Renal cortical epithelial cell (primary cell): ENCODE measurements around the gene ZNF81. TPM values are rescaled to one million over a fixed set of nuclear protein-coding genes. Genes with fewer than 3 reads are reported as not detected.
"Not testable (repeated sequence)": the region's sequence is repeated elsewhere in the genome, so short reads cannot be mapped to it uniquely, and the experiment has no call there.

Experiments used
- DNase-seq: peaks from one replicate; pipeline ENCODE4 v3.0.0-alpha.2; 2011; ENCODE audit warnings: low read depth
- total RNA-seq: library from RNA; depleted of rRNA; stranded (reverse); fragments of >200 nt; gene quantifications from 2 replicates; pipeline ENCODE4 v1.2.3, GENCODE V29; 2014

The ZNF81 gene
- 2.6 and 9.3 TPM in 2 replicates for total RNA-seq

DNA sequence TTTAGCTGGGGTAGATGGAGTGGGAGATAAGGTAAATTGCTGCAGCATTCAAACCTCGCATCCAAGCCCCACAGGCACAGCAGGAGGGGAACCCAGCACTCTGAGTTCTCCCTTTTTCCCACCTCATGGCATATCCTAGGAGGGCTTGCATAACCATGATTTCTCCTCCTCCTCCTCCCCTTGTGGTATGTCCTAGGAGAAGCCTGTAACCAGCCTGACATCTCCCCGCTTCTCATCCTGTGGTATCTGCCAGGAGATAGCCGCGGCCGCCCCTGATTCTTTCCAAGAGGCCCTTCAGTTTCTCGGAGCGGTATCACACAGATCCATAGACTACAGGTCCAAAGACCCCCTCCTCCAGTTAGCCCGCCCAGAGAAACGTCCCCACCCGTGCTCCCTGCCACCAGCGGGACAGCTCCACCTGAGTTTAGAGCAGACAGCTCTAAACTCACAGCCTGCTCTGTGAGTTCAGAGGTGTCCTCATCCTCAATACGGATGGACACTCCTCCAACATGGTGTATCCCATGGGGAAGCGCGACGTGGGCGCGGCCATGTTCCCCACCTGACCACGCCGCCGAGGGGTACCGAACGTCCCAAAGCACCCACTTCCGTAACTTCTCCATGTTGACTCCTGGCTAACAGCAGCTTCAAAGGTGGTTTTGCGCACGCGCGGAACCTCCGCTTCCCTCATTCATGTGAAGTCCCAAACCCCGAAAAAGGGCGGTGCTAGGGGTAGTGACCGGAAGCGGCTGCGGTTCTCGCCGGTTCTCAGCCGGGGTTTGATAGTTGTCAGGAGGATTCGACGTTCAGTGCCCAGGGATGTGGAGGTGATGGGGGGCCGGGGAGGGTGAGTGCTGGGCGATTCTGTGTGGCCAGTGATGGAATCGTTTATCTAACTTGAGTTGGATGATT lies at the start of gene ZNF81:
TSS of gene ZNF81 (plus strand) at position 739 of the 909 bp plus-strand sequence. CDS start 9,366 bp downstream, outside the sequence.
- DNase-seq = peak; percentile 91

GRCh38 chrX:47796433-47796906 lies 40.2 kb upstream of the ZNF81 start:
- DNase-seq = no peak

DNA sequence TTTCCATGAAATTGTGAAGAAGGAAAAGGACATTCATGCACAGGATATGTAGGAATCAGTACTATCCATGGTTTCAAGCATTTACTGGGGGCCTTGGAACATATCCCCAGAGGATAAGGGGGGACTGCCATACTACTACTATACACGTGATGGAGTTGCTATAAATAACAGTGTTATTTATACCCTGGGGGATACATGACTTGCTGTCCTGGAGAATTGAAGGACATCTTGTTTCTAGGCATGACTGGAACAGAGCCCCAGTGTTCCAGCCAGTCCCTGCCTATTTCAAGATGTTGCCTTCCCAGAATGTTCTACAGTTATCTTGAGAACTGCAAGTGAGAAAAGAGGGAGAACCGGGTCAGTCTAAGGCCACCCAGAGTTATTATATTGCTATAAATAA lies 39.6 kb upstream of the ZNF81 start:
- no peak for DNase-seq

- no peak for DNase-seq
These were observed 37.8 kb upstream of the ZNF81 start for GRCh38 chrX:47798861-47799260.

DNA sequence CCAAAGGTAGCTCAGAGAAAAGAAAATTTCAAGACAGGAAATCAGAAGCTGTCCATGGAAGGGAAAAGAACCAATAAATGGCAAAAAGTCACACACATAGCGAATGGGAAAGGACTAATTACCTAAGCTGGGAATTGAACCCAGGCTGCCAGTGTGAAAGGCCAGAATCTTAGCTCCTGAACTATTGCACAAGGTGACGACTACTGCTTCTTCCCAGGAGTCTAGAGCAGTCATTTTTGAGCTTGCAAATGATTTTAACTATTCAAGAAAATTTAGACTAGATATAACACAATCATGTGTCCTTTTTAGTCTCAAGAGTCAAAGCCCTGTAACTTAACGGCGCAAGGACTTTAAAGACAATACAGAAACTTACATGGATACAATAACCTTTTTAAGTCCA lies 34.1 kb upstream of the ZNF81 start:
- peak; percentile 43 for DNase-seq

GRCh38 chrX:47803103-47803502 lies 33.6 kb upstream of the ZNF81 start:
- not testable (repeated sequence) for DNase-seq

- no peak for DNase-seq
These were observed 32.4 kb upstream of the ZNF81 start for GRCh38 chrX:47804315-47804714.

- DNase-seq = not testable (repeated sequence)
These were observed 30.9 kb upstream of the ZNF81 start for GRCh38 chrX:47805844-47806243.

GRCh38 chrX:47806415-47807271 lies 30.1 kb upstream of the ZNF81 start:
- DNase-seq = not testable (repeated sequence)

GRCh38 chrX:47807272-47807538 lies 29.5 kb upstream of the ZNF81 start:
- DNase-seq = not testable (repeated sequence)

DNA sequence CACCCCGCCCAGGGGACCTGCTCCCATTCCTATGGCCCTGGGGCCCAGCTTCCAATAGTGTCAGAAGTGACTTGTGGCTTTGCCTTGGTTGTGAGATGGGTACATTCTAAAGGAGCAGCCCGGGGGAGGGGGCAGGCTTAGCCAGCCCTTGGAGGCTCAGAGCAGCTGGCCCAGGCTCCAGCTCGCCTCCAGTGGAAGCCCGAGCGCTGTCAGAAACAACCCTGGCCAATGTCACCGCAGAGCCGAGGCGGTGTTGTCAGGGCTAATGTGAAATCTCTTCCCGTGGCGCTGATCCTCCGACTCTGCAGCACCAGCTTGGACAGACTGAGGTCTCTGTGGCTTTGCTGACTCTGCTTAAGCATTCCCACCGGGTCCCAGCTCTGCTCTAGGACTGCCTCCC lies 29.2 kb upstream of the ZNF81 start:
- no peak for DNase-seq

DNA sequence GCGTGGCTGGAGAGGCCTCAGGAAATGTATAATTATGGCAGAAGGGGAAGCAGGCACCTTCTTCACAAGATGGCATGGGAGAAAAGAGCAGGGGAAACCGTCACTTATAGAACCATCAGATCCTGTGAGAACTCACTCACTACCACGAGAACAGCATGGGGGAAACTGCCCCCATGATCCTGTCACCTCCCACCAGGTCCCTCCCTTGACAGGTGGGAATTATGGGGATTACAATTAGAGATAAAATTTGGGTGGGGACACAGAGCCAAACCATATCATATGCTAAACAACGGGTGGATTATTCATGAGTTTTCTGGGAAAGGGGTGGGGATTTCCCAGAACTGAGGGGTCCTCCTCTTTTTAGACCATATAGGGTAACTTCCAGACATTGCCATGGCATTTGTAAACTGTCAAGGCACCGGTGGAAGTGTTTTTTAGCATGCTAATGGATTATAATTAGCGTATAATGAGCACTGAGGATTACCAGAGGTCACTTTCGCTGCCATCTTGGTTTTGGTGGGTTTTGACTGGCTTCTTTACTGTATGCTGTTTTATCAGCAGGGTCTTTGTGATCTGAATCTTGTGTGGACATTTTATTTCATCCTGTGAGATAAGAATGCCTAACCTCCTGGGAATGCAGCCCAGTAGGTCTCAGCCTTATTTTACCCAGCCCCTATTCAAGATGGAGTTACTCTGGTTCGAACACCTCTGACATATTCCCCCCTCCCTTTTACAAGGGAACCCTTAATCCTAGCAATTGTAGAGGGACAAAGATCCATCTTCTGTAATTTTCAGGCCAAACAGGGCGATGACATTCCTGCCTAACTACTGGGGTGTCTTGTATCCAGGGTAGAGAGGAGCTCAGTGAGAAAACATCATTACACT lies 27.6 kb upstream of the ZNF81 start:
- DNase-seq = no peak

DNA sequence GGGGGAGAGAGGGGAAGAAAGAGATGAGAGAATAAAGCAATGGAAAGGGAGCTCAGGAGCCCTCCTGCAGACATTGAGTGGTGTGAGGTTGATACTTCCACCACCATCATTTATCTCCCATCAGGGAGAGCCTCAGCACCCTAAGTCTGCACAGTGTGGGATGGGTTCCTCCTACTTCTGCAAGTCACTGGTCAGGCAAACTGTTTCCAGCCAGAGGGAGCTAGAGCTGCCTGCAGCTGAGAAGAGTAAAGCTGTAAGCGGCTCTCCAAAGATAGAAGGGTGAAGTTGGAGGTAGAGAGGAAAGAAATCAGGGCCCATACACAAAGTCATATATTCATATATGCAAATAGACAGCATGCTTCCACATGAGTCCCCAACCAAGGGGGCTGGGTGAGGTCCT lies 21.9 kb upstream of the ZNF81 start:
- no peak for DNase-seq

DNA sequence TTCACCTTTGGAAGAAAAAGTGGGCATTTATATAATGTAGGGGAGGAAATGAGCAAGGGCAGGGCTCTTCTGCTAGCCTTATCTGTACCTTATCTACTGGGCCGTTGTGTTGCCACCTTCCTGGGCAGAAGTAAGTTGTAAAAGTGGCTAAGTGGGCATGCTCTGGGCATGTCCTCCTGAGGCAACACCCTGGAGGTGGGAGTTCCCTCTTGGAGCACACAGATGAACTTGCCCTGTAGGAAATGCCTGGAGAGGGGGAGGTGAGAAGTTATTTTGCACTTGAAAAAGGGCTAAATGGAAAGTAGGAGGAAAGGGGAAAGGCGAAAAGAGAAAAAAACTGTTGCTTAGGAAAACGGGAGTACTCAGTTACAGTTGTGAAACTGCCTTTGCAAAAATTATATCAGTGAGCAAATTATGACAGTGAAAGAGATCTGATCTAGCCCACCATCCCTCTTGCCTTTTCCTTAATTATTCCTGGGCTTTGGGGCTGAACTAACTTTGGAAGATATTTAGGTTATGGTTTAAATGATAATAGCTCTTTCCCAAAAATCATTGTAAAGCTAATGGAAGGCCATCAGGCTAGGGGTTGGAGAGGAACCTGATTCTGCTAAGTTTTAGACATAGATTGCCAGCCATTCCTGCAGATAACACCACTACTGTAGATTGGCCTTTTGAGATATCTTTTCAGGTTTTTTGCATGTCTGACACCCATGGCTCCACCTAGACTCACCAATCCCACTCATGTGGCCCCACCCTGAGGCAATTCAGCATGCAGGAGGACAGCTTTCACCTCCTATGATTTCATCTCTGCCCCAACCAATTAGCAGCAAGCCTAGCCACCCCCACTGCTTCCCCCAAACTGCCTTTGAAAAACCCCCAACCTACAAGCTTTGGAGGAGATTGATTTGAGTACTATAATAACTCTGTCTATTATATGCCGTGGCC lies 20.5 kb upstream of the ZNF81 start:
- DNase-seq = peak; percentile 13

DNA sequence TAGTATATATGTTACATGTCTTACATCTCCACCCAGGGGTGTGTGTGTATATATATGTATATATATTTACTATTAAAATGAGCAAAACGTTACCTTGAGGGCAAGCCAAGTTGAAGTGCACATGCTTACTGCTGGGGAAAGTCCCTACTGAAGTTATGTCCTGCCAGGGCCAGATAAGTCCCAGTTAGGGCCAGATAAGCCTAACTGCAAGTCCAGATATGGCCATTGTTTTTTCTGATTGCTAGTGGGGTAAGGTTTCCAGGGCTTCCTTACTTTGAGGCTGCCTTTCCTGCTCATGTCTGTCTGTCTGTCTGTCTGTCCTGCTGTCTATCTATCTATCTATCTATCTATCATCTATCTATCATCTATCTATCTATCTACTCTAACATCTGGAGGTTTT lies 19.3 kb upstream of the ZNF81 start:
- DNase-seq = no peak

GRCh38 chrX:47817897-47818296 lies 18.8 kb upstream of the ZNF81 start:
- DNase-seq = no peak

DNA sequence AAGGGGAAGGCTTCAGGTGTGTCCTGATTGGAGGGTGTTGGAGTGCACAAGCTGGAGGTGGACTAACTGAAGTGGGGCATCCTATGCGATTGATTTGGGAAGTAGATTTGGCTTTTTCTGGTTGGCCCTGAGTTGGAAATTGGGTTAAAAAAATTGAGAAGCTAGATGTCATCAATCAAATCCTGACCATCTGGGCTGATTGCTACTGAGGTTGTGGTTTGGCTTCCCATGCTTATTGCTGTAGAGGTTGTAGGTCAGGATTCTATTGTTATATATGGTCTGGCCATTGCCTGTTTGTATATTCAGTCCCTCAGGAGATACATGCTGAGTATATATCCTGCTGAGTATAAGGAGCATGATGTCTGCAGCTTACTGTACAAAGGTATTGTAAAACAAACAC lies 7.7 kb upstream of the ZNF81 start:
- DNase-seq = no peak

DNA sequence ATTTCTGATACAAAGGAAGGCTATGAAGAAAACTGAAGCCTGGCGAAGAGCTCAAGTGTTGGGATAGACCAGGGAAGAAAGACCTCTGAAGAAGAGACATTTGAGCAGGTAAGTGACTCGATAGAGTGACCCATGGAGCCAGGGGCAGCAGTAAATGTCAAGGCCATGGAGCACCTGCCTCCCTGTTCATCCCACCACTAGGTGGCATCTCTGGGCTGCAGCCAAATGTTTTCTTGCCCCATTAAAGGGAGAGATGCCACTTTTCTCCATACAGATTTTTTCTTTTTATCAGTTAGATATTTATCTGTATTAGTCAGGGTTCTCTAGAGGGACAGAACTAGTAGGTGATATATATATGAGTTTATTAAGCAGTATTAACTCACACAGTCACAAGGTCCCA lies 4.9 kb upstream of the ZNF81 start:
- peak; percentile 16 for DNase-seq

DNA sequence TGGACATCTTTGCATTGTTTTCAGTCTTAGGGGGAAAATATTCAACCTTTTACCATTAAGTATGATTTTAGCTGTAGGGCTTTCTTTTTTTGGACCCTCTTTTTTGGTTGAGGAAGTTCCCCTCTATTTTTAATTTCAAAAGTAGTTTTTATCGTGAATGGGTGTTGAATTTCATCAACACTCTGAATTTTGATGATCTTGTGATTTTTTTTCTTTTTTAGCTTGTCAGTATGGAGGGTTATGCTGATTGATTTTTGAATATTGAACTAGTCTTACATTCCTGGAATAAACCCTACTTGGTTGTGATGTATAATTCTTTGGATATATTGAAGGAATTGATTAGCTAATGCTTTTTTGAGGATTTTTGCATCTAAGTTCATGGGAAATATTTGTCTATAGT lies 1.7 kb downstream of the ZNF81 start:
- no peak for DNase-seq

DNA sequence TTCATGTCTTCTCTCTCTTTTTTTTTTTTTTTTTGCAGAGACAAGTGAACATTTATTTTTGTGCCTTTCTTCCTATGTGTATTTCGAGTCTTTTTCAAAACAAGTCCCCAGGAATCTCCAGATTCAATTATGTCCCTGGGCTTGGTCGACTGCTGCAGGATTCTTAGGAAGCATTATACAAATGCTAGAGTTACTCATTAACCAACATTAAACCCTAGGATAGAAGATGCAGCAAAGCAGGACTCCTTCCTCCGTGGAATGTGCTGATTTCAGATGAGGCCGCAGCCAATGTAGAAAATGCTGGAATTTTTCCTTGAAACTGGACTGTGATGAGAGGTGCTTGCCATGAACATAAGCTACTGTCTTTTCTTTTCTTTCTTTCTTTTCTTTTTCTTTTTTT lies 3.4 kb downstream of the ZNF81 start:
- DNase-seq = peak; percentile 78

GRCh38 chrX:47843363-47843762 lies 6.7 kb downstream of the ZNF81 start:
- no peak for DNase-seq
